HS-5 (cell line): ENCODE measurements around the gene ABCC11.
A peak's percentile ranks its signal among the peaks of the same experiment; 100 is the strongest.

Experiments
- DNase-seq: peaks from one replicate; pipeline ENCODE4 v3.0.0-alpha.2; 2012; ENCODE audit warnings: low read depth

Gene ABCC11

GRCh38 chr16:48129926-48130325, 117.4 kb downstream of the ABCC11 start:
- DNase-seq: no peak

GRCh38 chr16:48128769-48129168, 118.6 kb downstream of the ABCC11 start:
- DNase-seq: no peak

DNA sequence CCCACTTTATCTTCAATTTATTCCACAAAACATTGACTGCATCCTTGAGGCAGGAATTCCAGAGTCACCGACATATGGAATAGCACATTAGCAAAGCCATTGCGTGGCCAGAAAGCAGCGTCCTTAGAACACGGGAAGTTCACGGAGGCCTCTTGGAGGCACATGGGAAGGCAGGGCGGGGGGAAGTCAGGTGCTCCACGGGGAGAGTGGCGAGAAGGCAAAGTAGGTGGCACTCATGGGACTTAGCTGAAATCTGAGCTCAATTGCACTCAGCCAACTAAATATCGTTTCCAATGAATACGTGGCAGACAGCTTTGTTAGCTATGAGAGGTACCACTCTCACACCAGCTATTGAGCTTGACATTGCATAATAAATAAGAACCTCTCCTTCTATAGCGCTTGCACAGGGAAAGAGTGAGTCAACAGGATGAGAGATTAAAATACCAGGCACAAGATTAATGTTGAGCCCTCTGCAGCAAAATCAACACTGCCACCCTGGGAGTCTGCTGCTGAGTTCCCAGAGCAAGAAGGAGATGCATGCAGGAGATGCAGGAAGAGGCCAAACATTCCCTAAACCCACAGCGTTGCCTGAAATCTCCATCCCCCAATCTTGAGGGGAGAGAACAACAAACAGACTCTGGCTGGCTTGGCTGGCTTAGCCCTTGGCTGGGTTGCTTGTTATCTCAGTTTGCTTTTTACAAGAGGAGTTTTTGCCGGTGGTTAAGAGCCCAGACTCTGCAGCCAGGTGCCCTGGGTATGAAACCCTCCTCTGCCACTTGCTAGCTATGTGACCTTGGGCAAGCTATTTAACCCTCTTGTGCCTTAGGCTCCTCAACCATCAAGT, 120.3 kb downstream of the ABCC11 start:
- peak; percentile 44 for DNase-seq

DNA sequence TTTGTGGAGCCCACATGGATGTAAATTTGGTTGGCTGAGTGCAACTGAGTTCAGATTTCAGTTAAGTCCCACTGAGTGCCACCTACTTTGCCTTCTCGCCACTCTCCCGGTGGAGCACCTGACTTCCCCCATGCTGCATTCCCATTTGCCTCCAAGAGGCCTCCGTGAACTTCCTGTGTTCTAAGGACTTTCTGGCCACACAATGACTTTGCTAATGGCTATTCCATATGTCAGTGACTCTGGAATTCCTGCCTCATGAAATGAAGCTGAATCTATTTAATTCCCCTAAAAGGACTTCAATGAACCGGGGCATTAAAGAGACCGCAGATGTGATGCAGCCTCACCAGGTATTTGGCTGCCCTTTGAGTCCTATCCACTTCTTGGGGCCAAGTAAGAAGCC, 121.5 kb downstream of the ABCC11 start:
- no peak for DNase-seq

- DNase-seq: no peak
Measured at GRCh38 chr16:48124266-48124665, 123.1 kb downstream of the ABCC11 start.

DNA sequence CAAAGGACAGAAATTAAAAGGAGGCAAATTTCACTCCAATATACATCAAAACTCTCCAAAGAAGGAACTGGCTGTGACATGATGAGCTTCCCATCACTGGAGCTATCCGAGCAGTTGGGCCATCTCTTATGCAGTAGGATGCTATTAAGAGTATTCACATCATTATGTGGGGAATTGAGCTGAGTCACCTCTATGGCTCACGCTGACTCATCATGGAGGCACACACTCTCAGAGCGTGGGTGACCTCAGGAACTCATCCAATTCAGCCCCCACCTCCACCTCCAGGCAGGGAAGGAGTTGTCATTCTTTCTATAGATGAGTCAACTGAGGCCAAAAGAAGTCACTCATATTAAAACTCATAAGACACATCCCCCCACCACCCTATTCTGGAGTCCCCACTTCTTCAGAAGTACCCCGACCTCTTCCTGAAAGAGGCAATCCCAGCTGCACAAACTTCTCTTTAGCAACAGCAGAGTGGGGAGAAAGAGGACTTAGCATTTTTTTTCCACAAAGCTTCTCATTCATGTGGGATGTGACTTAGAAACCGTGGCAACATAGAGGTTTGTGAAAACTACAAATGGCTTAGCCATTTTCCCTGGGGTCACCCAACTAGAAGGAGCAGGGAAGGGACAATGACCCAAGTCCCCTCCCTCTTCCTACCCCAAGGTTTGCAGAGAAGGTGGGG, 124.1 kb downstream of the ABCC11 start:
- DNase-seq: peak; percentile 88

GRCh38 chr16:48121276-48121675, 126.1 kb downstream of the ABCC11 start:
- DNase-seq: no peak

DNA sequence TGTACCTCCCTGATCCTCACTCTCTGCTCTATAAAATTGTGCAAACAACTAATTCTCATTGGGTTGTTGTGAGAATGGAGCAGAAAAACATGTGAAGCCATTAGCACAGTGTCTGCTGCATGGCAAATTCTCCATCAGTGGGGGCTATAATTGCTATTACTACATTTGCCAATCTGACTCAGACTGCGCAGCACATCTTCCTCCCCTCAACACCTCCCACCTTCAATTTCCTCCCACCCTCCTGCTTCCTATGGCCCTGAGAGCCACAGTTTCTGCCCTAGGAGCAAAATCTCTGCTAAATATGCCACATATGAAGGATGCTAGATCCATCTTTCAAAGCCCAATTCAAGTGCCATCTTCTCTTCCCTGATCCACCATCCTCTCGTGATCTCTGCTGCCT, 128.5 kb downstream of the ABCC11 start:
- DNase-seq: no peak

DNA sequence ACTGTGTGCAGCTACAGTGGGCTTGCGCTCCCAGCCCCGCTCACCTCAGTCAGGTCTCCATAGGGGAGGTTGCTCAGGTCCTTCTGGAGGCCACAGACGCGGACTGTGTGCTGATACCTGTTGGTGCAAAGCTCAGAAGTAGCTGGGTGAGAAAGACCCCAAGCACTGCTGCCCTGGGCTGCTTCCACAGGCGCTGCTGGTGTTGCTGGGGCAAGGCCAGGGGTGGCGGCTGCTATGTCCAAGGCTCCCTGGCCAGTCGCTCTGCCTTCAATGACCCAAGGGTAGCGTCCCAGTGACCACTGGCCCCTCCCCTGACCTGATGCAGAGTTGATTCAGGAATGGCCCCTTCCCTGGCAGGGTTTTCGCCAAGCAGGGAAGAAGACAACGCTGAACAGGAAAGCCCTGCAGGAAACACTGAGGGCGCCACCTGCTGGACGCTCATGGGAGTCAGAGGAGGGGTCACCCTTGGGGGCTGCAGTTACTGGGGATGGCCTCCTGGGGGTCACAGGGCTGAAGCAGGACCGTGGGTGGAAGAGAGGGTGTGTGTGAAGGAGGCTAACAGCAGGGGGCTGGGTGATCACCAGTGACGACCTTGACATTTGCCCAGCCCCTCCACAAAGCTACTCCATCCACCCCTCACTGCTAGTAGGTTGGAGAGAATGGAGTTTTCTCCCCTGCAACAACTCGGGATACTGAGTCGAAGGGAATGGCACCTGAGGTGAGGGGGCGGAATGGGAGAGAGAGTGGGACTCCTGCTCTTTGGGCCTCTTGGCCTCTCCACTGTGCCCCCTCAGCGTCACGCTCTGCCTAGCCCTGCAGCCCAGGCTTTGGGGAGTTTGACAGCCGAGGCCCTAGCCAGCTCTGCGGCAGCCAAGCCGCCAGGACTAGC, 129.9 kb downstream of the ABCC11 start:
- DNase-seq: no peak
